Transverse colon (tissue), 4 donors: Measurements from ENCODE around the gene LRRC75A. TPM values are rescaled to one million over a fixed set of nuclear protein-coding genes. Genes with fewer than 3 reads are reported as not detected.
A peak's percentile ranks its signal among the peaks of the same experiment; 100 is the strongest.

Source experiments
- DNase-seq: peaks from one replicate; pipeline ENCODE4 v3.0.0-alpha.2; 2019
- H3K27ac ChIP-seq, 4 donors: fragments of 200-600 bp; sonication (generic); 2 replicates each; pipeline ENCODE4 v1.5.1; 2016 to 2018; ENCODE audit warnings: inconsistent platforms in 4 of 4
- H3K27me3 ChIP-seq: fragments of 200-600 bp; sonication (generic); 2 replicates; pipeline ENCODE4 v1.5.1; 2017; ENCODE audit warnings: inconsistent platforms
- H3K36me3 ChIP-seq, 4 donors: fragments of 200-600 bp; sonication (generic); 2 replicates each; pipeline ENCODE4 v1.5.1; 2017 to 2019; ENCODE audit warnings: inconsistent platforms in 4 of 4
- H3K4me1 ChIP-seq, 4 donors: fragments of 200-600 bp; sonication (generic); 2 replicates each; pipeline ENCODE4 v1.5.1; 2017 to 2020; ENCODE audit warnings: inconsistent platforms in 4 of 4
- H3K4me3 ChIP-seq, 4 donors: fragments of 200-600 bp; sonication (generic); 1 replicate in 1 of 4; 2 replicates in 3 of 4; pipeline versions ENCODE4 v1.5.1 to v1.6.1; 2017 to 2019; ENCODE audit warnings: inconsistent platforms in 4 of 4
- H3K9me3 ChIP-seq, 2 donors: fragments of 200-600 bp; sonication (generic); 2 replicates each; pipeline ENCODE4 v1.5.1; 2017 to 2019; ENCODE audit warnings: inconsistent platforms in 2 of 2
- CTCF ChIP-seq, 5 experiments: fragments of 200-600 bp in 3 of 5; fragments of 450-650 bp in 2 of 5; sonication (generic) in 3 of 5; IDR thresholded peaks; 1 replicate in 2 of 5; 2 replicates in 3 of 5; pipeline ENCODE4 v1.5.1; 2016 to 2017; ENCODE audit warnings: antibody characterized with exemption in 5 of 5, inconsistent platforms in 3 of 5, mild to moderate bottlenecking in 2 of 5, moderate library complexity in 1 of 5
- EP300 ChIP-seq: sonication (generic); formaldehyde crosslinking; IDR thresholded peaks from one replicate; pipeline ENCODE4 v1.6.1; 2017; ENCODE audit warnings: antibody characterized with exemption, low read depth
- POLR2A ChIP-seq: fragments of 450-650 bp; IDR thresholded peaks from one replicate; pipeline ENCODE4 v1.6.1; 2016; ENCODE audit warnings: antibody characterized with exemption, mild to moderate bottlenecking, moderate library complexity
- POLR2AphosphoS5 ChIP-seq, 3 donors: sonication (generic); formaldehyde crosslinking; IDR thresholded peaks; one replicate each; pipeline ENCODE4 v1.6.1; 2016; ENCODE audit warnings: antibody characterized with exemption in 3 of 3
- WGBS, 2 donors: methylation state at CpG; one replicate each; pipeline ENCODE4 v1.1.5; 2018; ENCODE audit warnings: low coverage in 1 of 2; 5-methylcytosine and 5-hydroxymethylcytosine counted together
- in situ Hi-C, 4 donors: fragments of 200-750 bp; cut with MboI; loops; one replicate each; pipeline versions ENCODE4 v1.15.0 to v1.15.1; 2017; ENCODE audit warnings: low sequenced_read_pairs in 3 of 4, low pct_ligation_motif_present in 1 of 4, low pct_unique_long_range_greater_than_20kb in 1 of 4
- intact Hi-C: fragments of 100-400 bp; cut with DNase I; formaldehyde crosslinking; loops from one replicate; pipeline ENCODE4 v1.15.1; 2023; ENCODE audit warnings: low total_unique reads
- total RNA-seq, 4 donors: library from RNA; depleted of rRNA; stranded (reverse); fragments of >200 nt; gene quantifications; one replicate each; pipeline ENCODE4 v1.1.0, GENCODE V29; 2016

Gene LRRC75A
- total RNA-seq, 4 donors from 2014 or later = 67.9 to 194 (median 115) TPM

- Histone ChIP-seq H3K27ac (no peak overlapping the region), H3K9me3 (no peaks in the 10 kb centered on the region), H3K27me3 (no peaks in the 10 kb centered on the region), H3K4me1 (peaks cover 0 to 16% (median 14%) of the 10 kb centered on the region in 4 donors), H3K4me3 (no peak overlapping the region), H3K36me3 (no peaks in the 10 kb centered on the region)
- in situ Hi-C loops = no loop called here
- DNase-seq = no peak
- intact Hi-C loops = no loop called here
- TF ChIP-seq POLR2AphosphoS5 (IDR thresholded peaks at IDR 0.05) = no peak
- no peak for TF ChIP-seq EP300
- TF ChIP-seq CTCF (IDR thresholded peaks at IDR 0.05) = no peak
- TF ChIP-seq POLR2A = no peak
- 78 to 84% methylated on average over 8 to 12 of the region's 12 CpGs for WGBS, 2 donors
These were observed 5.0 kb upstream of the LRRC75A start for GRCh38 chr17:16496820-16497489.

GRCh38 chr17:16495980-16496819 is 4.2 kb upstream of the LRRC75A start:
- Histone ChIP-seq H3K36me3 (no peaks in the 10 kb centered on the region), H3K27ac (no peak overlapping the region), H3K4me3 (no peak overlapping the region), H3K4me1 (peaks cover 0 to 19% (median 18%) of the 10 kb centered on the region in 4 donors), H3K9me3 (no peaks in the 10 kb centered on the region), H3K27me3 (no peaks in the 10 kb centered on the region)
- TF ChIP-seq POLR2A = no peak
- no peak for TF ChIP-seq POLR2AphosphoS5 (IDR thresholded peaks at IDR 0.05)
- no peak for TF ChIP-seq CTCF (IDR thresholded peaks at IDR 0.05)
- no peak for TF ChIP-seq EP300
- intact Hi-C loops = no loop called here
- WGBS, 2 donors = 82 to 90% methylated on average over 3 to 12 of the region's 12 CpGs
- DNase-seq = no peak
- in situ Hi-C loops = no loop called here

- Histone ChIP-seq H3K4me3 (no peak overlapping the region), H3K4me1 (peaks cover 0 to 26% (median 23%) of the 10 kb centered on the region in 4 donors), H3K27me3 (no peaks in the 10 kb centered on the region), H3K36me3 (no peaks in the 10 kb centered on the region), H3K9me3 (no peaks in the 10 kb centered on the region), H3K27ac (no peak overlapping the region)
- in situ Hi-C loops = no loop called here
- TF ChIP-seq POLR2A (no peak), EP300 (no peak), CTCF (IDR thresholded peaks at IDR 0.05) (no peak), POLR2AphosphoS5 (IDR thresholded peaks at IDR 0.05) (no peak)
- WGBS, 2 donors = 57 to 70% methylated on average over 3 to 4 of the region's 4 CpGs
- intact Hi-C loops = no loop called here
- DNase-seq = peak; percentile 30
These were observed 3.6 kb upstream of the LRRC75A start for GRCh38 chr17:16495561-16495960.

GRCh38 chr17:16494059-16494458 is 2.1 kb upstream of the LRRC75A start:
- H3K36me3 ChIP-seq = no peaks in the 10 kb centered on the region
- in situ Hi-C loops = no loop called here
- no peak overlapping the region for H3K4me3 ChIP-seq
- no peak for DNase-seq
- intact Hi-C loops = no loop called here
- no peak overlapping the region for H3K27ac ChIP-seq
- TF ChIP-seq POLR2A (no peak), EP300 (no peak), CTCF (IDR thresholded peaks at IDR 0.05) (no peak), POLR2AphosphoS5 (IDR thresholded peaks at IDR 0.05) (no peak)
- H3K27me3 ChIP-seq = no peaks in the 10 kb centered on the region
- WGBS, 2 donors = 15% methylated on average over 1 of the region's 1 CpG; no CpG with 5 or more reads in 1 of the 2 donors
- no peaks in the 10 kb centered on the region for H3K9me3 ChIP-seq
- peaks cover under 1 to 41% (median 36%) of the 10 kb centered on the region in 4 donors for H3K4me1 ChIP-seq
